GM18502 (cell line): ENCODE results near the gene FKBP7.
"Not testable (repeated sequence)": the region's sequence is repeated elsewhere in the genome, so short reads cannot be mapped to it uniquely, and the experiment has no call there.

Experiments
- ATAC-seq: cut with Tn5 transposase; IDR thresholded peaks from one replicate; pipeline ENCODE4 v1.9.1; 2021; ENCODE audit warnings: mild to moderate bottlenecking; ENCODE audit not compliant: unreplicated experiment, poor library complexity

Gene FKBP7

DNA sequence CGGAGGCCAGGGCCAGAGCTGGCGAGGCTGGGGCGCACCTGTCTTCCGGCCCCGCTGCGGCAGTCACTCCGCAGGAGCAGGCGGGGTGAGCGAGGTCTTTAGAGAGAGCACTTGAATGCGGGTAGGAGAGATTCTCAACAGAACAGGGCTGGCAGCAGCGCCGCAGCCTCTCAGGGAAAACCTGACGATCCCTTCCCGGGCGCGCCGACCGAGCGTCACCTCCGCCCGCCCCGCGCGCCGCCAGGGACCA is 28.0 kb downstream of the FKBP7 start:
- ATAC-seq, result peak; percentile 53

DNA sequence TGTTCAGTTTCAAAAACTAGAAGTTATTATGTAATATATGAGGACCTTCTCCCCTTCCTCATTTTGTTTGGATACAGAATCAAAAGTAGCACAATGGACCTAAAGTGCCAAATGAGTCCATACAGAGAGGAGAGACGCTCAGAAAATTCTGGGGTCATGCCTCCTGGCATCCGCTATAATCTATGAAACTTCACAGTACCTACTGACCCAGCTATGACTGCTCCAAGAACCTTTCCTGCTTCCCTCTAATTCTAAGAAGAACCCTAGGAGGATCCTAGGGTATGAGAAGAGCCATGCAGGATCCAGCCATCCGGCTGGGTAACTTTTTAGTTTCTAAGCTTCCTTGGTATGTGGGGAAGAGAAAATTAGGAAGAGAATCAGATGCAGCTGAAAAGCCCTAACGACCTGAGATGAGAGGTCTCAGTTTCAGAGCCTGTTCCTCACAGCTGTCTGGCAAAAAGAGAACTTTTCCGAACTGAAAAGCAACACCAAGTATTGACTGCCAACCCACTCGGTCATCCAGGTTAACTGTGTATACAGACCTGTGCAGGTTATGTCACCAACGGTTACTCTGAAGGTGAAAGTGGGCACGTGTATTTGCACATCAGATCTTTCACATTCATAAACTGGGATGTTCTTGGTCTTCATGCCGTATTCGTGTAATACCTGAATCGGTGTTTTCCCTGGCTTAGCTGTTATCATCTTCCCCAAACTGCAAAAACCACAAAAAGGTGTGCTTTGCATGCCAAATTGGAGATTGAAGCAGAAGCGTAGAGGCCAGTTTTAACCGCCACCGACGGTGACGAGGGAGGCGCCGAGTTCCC is 28.5 kb downstream of the FKBP7 start:
- peak; percentile 9 for ATAC-seq

DNA sequence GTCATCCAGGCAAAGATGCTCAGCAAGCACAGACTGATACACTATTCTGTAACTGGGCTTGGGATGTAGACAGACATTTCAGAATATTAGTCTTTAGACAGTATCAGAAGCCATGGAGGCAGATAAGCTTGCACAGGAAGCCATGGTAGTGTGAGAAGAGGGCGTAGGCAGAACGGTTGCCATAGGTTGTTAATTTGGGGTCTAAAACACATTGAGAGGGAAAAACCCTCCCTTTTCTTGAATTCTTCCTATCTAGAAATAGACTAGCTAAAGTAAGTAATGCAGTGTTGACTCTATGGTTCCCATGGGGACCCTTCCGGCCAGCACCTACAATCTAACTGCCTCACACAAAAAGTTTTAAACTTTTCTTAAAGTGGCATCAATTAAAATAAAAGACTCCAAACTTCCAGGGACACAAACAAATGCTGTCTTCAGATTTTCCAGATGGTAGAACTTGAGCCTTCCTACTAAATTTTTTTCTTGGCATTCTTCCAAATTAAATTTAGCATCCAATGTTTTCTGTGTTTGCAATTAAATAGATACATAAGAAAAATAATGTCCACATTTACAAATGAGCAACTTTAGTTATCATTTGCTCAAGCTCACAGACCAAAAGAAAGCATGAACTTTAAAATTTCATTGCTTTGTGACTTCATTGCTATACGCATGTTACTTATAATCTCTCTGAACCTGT is 29.3 kb downstream of the FKBP7 start:
- no peak for ATAC-seq

DNA sequence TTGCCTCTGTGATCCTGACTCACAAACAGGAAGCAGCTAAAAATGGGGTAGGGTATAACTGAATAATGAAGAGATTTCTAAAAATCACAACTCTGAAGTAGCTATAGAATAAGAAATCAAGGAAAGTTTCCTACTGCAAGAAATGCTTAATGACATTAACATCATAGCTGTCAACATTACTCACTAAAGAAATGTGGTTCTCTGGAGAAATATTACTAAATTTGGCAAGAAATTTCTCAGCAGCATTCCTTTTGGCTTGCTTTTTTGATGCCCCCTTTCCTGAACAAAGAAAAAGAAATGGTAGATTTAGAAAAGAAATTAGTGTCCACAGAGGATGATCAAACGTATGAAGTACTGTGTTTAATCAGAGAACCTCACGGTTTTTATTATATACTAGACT is 37.0 kb downstream of the FKBP7 start:
- ATAC-seq, result no peak

DNA sequence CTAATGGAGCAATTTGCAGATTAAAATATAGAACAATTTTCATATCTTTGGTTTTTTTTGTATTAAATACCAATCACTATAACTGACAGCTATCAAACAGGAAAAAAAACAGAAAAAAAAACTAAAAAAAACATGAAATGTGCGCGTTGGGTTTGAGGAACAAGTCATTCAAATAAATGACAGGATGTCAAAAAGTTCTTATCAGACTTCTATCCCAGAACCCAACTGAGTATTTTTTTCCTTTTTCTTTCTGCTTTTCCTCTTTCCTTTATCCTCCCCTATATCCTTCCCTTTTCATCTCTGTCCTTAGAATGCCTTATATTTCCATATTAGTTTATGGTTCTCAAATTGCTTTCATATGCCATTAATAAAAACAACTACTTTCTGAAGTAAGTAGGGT is 41.7 kb downstream of the FKBP7 start:
- no peak for ATAC-seq

DNA sequence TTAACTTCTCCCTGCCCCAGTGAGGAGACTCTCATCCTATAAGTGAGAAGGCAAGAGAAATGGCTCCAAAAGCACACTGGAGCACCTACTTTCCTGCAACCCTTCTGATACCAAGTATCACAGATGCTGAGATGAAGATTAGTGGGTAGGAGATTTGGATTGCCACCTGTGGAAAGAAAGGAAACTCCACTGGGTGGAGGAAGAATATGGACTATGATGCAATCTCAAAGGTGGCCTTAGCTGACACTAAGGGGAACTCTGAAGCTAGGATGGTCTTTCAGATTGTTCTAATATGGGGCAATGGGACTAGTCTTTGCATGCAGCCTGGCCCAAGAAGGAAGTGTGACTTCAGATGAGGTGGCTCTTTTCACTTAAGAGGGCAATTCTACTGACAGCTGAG is 49.1 kb downstream of the FKBP7 start:
- no peak for ATAC-seq

DNA sequence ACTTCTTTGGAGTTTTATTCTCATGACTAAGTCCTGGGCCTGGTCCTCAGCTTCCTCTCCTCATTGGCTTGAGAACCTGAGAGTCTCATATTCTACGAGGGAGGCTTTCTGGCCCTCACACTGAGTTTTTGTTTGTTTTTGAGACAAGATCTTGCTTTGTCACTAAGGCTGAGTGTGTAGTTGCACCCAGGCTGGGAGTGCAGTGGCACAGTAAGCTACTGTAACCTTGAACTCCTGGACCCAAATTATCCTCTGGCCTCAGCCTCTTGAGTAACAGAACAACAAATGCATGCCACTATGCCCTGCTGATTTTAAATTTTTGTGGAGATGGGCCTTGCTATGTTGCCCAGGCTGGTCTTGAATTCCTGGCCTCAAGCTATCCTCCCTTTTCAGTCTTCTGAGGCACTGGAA is 50.0 kb downstream of the FKBP7 start:
- ATAC-seq, result no peak

DNA sequence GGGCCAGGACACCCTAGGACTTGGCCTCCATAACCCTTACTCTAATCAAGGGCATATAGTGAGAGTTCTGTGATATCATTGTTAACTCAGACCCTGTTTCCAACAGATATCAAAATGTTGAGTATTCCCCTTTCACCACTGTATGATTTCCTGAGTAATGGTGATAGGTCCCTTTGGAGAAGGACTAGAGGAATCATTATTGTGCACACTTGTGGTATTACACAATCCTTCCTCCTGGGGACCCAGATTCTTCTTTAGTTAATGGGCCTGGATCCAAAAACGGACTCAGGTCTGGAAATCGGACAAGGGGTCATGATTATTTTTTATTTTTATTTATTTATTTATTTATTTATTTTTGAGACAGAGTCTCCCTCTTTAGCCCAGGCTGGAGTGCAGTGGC is 50.9 kb downstream of the FKBP7 start:
- ATAC-seq, result no peak

DNA sequence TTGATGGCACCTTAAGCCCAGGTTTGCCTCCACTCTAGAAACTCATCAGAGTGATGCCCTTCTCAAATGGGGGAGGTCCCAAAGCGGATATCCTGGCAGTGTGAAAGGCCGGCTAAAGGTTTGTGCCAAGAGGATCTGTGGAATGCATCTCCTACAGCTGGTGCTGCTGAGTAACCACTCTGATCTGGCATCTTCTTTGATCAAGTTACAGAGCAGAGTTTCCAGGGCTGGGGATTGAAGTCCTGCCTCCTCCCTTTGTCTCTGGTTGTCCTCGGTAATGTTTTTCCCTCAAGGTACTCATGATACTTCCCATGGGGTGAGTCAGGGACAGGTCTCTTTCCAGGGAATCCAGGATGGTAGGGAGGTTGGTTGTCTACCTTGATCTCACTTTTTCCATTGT is 52.0 kb downstream of the FKBP7 start:
- ATAC-seq, result no peak

DNA sequence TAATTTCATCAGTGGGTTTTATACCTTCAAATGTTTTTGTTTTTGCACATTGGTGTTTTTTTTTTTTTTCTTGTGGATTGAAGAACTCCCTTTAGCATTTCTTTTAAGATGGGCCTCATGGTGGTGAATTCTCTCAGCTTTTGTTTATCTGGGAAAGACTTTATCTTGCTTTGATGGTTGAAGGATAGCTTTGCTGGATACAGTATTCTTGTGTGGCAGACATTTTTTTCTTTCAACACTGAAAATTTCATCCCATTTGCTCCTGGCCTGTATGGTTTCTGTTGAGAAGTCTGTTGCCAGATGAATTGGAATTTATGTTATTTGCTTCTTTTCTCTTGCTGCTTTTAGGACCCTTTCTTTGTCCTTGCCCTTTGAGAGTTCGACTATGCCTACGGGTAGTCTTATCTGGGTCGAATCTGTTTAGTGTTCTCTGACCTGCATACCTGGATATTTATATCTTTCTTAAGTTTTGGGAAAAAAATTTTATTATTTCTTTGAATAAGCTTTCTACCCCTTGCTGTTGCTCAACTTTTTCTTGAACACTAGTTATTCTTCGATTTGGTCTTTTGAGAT is 53.1 kb downstream of the FKBP7 start:
- no peak for ATAC-seq

DNA sequence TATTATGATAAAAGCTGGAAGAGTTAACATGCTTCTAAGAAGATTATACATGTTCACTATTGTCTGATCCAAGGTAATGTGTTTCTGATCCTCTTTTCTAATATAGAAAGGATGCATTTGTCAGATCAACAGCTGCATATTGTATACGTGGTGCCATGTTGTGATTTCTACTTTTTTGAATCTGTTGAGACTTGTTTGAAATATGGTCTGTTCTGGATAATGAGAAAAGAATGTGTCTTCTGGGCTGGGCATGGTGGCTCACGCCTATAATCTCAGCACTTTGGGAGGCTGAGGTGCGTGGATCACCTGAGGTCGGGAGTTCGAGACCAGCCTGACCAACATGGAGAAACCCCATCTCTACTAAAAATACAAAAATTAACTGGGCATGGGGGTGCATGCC is 54.7 kb downstream of the FKBP7 start:
- not testable (repeated sequence) for ATAC-seq

DNA sequence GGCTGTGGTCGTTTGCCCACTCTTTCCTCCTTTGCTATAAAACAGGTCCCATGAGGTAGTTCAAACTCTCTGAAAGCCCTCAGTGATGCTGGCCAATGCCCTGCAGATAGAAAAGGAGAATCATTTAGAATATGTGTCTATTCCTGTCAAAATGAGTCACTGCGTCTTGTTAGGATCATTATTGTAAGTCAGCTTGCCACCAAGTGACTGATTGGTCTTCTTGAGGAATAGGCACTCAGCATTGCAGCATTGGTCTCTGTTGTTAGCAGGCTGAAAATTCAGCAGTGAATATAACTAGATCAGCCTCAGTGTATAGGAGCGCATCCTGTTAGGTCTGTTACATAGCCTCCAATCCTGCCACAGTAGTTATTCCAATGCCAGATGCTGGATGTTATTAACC is 56.3 kb downstream of the FKBP7 start:
- no peak for ATAC-seq

DNA sequence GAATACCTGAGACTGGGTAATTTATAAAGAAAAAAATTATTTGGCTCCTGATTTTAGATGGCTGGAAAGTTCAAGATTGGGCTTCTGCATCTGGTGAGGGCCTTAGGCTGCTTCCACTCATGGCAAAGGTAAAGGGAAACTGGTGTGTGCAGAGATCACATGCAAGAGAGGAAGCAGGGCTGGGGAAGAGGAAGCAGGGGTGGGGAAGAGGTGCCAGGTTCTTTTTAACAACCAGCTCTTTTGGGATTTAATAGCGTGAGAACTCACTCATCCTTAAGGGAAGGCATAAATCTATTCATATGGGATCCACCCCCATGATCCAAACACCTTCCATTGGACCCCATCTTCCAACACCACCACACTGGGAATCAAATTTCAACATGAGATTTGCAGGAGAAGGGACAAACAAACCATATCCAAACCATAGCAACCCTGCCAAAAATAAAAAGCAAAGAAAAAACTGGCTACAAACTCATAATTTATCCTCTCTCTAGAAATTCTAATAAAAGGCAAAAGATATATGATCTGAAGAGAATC is 57.9 kb downstream of the FKBP7 start:
- no peak for ATAC-seq

DNA sequence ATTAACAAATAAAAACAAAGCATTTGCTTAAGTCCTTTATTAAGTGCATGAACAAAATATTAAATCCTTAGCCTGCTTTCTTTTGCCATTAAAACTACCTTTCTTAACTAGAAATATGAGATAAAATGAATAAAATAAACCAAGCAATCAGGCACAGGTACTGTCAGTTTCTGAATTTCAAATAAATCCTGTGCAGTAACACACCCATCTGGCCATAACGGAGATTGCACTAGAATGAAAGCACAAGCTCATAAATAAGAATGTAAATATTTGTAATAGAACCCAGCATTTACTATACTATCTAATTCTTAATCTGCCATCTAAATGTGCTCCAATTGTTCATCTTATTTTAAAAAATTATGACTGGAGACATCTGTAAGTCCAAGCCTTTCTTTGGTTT is 59.3 kb downstream of the FKBP7 start:
- ATAC-seq, result no peak

DNA sequence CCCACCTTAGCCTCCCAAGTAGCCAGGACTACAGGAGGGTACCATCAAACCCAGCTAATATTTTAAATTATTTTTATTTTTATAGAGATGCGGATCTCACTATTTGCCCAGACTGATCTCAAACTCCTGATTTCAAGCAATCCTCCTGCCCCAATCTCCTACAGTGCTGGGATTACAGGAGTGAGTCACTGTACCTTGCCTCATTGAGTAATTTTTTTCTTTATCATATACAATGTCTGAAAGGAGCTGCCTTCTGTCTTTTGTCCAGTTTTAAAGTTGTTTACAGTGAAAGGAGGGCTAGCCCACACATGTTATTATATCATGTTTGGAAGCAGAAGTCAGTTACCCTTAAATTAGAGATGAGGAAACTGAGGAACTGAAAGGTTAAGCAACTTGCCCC is 60.0 kb downstream of the FKBP7 start:
- no peak for ATAC-seq

DNA sequence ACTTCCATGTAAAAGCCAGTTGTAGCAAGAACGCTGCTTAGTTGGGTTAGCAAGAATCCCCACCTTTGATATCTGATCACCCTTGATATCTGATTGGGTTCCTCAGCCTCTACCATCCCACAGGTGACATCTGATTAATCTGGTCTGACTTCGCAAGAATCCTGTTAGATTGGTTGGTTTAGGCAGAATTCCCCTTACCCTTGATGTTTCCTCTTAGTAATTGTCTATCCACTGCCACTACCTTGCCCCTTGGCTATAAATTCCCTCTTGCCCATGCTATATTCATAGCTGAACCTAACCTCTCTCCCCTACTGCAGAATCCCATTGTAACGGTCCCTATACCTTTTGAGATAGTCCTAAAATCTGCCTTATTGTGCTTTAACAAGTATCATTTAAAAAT is 60.5 kb downstream of the FKBP7 start:
- ATAC-seq, result no peak

DNA sequence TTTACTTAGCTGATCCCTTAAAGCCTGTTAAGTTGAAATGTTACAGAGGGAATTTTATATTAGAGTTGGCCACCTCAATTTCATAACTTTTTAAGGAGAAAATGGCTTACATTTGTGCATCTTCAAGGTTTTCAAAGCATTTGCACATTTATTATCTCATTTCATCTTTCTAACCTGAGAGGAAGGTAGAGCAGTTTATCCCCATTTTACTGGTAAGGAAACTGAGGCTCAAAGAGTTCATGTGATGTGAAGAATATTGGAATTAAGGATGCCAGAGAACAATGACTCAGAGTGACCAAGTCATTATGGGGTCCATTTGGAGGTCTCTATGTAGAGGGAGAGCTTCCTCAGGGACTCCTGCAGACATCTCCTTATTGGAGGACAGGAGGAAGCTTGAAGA is 62.4 kb downstream of the FKBP7 start:
- ATAC-seq, result no peak

DNA sequence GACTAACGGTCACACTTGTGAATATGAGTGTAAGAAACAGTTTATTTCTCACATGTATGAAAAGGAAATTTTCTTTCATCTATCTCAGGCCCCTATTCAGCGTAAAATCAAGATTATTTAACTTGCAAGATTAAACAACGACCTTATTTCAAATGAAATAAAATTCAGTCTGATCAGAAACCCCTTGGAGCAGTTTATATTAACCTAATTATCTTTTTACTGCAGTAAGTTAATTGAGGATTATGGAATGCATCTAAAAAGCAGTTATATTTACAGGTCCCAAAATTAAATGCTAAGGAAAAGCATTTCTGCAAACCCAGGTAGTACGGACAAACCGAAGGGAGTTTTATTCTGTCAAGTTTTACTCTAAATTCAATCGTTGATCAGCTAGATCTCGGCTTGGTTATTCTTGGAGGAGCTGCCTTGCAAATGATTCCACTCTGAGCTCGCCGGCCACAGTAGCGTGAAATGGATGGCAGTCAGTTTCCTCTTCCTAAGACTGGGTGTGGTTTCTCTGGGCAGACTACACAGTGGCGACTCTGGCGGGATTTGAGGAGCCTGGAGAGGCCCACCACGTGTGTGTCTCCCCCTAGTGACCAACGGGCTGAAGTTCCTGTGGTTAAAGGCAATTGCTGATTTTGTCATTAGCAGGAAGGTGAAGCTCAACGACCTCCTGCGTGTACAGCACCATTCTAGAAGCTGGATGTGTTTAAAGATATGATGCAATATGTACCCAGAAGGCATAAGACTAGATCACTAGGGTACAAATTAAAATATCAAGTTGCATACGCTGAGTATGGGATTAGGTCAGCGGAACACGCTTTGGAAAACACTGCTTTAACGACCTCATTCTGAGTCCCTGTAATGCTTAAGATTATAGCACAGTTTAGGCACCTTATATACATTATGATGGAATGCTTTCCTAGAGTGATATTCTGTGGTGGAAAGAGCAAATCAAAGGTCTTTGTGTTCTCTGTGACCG is 63.8 kb downstream of the FKBP7 start:
- ATAC-seq, result peak; percentile 79
